DMS79 treated with DMSO at 0.1 percent for 48 hours (cell line): ENCODE measurements around the gene BCLAF1.
"Not testable (repeated sequence)": the region's sequence is repeated elsewhere in the genome, so short reads cannot be mapped to it uniquely, and the experiment has no call there.

Source experiments
- DNase-seq: peaks from one replicate; lab custom pipeline; 2025; lab: John Stamatoyannopoulos, UW

The BCLAF1 gene

GRCh38 chr6:136244061-136244616 lies 45.5 kb downstream of the BCLAF1 start:
- DNase-seq, result no peak

- no peak for DNase-seq
Observed at GRCh38 chr6:136236466-136237293, 53.0 kb downstream of the BCLAF1 start.

- no peak for DNase-seq
Observed at GRCh38 chr6:136235233-136235564, 54.4 kb downstream of the BCLAF1 start.

- no peak for DNase-seq
Observed at GRCh38 chr6:136232701-136233100, 56.9 kb downstream of the BCLAF1 start.

- DNase-seq, result no peak
Observed at GRCh38 chr6:136230219-136230853, 59.3 kb downstream of the BCLAF1 start.

GRCh38 chr6:136228814-136229213 lies 60.8 kb downstream of the BCLAF1 start:
- no peak for DNase-seq

GRCh38 chr6:136226674-136227377 lies 62.8 kb downstream of the BCLAF1 start:
- DNase-seq, result no peak

- peak; percentile 7 for DNase-seq
Observed at GRCh38 chr6:136226027-136226673, 63.5 kb downstream of the BCLAF1 start.

- no peak for DNase-seq
Observed at GRCh38 chr6:136225496-136225895, 64.2 kb downstream of the BCLAF1 start.

- DNase-seq, result not testable (repeated sequence)
Observed at GRCh38 chr6:136224974-136225373, 64.7 kb downstream of the BCLAF1 start.

- no peak for DNase-seq
Observed at GRCh38 chr6:136216503-136217401, 72.9 kb downstream of the BCLAF1 start.

- no peak for DNase-seq
Observed at GRCh38 chr6:136213853-136214252, 75.8 kb downstream of the BCLAF1 start.

GRCh38 chr6:136213012-136213539 lies 76.6 kb downstream of the BCLAF1 start:
- no peak for DNase-seq

- no peak for DNase-seq
Observed at GRCh38 chr6:136212608-136213007, 77.0 kb downstream of the BCLAF1 start.

GRCh38 chr6:136210398-136211165 lies 79.1 kb downstream of the BCLAF1 start:
- DNase-seq, result no peak

- no peak for DNase-seq
Observed at GRCh38 chr6:136209496-136209895, 80.2 kb downstream of the BCLAF1 start.

- no peak for DNase-seq
Observed at GRCh38 chr6:136208783-136209182, 80.9 kb downstream of the BCLAF1 start.
